ENCODE data around the gene TSPEAR.

Gene TSPEAR

DNA sequence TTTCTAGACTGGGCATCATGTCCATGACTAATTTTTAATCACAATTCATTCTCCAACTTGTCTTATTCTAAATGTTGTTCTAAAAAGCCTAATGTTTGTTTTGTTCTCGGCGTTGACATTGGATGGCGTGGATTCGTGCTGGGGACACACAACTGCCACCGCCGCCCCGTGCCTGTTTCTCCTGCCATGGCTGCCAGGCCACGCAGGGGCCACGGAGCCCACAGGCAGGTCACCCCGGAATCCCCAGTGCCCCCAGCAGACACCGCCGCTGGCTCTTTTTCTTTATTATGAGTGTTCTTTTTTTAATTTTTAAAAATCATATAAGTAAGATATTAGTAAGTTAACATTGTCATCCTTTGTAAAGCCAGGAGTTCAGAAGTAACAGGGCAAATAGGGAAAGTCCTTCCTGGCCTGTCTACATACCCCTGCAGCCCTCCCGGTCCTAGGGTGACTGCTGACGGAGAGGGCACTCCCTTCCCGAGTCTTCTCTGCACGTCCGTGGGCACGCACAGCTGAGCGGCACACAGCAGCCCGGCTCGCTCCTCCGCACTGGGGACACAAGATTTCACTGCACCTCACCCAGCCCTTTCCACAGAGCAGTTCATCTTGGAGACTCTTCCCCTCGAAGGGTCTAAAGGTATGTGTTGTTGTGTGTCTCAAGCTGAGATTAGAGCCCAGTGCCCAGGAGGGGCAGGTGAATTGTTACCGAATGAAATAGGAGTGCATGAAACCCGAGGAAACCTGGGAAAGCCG lies 203.5 kb downstream of the TSPEAR start:
- TF ChIP-seq TAF1 (IDR thresholded peaks at IDR 0.05; ENCODE audit: borderline replicate concordance, insufficient read depth, low read length) (no peak), POLR2AphosphoS5 (IDR thresholded peaks at IDR 0.05; ENCODE audit: low read depth, low read length) (no peak), SIN3A (IDR thresholded peaks at IDR 0.05; ENCODE audit: borderline replicate concordance, insufficient read depth, low read length) (no peak), FOXP2 (optimal IDR thresholded peaks at IDR 0.05; ENCODE audit: borderline replicate concordance, extremely low read depth, extremely low read length, insufficient read depth) (no peak)
- TF ChIP-seq, protein P1, sequence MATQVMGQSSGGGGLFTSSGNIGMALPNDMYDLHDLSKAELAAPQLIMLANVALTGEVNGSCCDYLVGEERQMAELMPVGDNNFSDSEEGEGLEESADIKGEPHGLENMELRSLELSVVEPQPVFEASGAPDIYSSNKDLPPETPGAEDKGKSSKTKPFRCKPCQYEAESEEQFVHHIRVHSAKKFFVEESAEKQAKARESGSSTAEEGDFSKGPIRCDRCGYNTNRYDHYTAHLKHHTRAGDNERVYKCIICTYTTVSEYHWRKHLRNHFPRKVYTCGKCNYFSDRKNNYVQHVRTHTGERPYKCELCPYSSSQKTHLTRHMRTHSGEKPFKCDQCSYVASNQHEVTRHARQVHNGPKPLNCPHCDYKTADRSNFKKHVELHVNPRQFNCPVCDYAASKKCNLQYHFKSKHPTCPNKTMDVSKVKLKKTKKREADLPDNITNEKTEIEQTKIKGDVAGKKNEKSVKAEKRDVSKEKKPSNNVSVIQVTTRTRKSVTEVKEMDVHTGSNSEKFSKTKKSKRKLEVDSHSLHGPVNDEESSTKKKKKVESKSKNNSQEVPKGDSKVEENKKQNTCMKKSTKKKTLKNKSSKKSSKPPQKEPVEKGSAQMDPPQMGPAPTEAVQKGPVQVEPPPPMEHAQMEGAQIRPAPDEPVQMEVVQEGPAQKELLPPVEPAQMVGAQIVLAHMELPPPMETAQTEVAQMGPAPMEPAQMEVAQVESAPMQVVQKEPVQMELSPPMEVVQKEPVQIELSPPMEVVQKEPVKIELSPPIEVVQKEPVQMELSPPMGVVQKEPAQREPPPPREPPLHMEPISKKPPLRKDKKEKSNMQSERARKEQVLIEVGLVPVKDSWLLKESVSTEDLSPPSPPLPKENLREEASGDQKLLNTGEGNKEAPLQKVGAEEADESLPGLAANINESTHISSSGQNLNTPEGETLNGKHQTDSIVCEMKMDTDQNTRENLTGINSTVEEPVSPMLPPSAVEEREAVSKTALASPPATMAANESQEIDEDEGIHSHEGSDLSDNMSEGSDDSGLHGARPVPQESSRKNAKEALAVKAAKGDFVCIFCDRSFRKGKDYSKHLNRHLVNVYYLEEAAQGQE (IDR thresholded peaks at IDR 0.05; ENCODE audit: insufficient read depth in 1 of 2, low read depth in 2 of 2, low read length in 2 of 2): no peak

DNA sequence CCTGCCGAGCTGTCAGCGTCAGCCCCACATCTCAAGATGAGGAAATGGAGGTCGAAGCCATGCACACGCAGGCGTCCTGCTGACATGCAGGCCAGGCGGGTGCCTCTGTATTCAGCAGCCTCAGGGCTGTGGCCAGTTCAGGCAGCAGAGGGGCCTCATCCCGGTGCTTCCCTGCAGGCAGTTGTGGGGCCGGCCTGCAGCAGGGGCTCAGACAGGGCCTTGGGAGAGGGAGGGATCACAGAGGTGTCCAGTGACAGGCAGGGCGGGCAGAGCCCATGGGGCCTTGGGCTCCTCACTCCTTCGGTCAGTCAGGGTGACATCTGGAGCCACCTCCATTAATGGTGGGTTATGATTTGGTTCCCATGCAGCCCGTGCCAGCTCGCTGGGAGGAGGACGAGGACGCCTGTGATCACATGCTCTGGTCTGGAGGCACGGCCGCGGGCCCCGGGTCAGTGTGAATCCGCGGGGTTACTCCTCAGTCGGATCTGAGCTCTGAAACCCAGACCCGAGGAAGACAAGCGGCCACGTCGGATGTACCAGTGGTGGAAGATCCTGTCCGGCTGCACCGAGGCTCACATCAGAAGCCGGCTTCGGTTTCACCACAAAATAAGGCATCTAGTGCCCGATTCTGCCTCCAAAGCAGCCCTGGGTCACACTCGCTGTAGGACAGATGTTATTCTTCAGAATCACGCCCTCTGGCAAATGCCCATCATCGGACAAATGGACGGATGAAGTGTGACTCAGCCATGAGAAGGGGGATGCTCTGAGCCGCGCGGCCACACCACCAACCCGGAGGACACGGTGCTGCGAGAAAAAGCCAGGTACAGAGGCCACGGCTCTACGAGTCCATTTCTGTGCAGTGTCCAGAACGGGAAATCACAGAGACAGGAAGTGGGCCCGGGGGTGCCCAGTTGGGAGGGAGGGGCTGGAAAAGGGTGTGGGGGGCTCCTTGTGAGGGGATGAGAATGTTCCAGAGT lies 204.8 kb downstream of the TSPEAR start:
- TF ChIP-seq FOXP2 (optimal IDR thresholded peaks at IDR 0.05; ENCODE audit: borderline replicate concordance, extremely low read depth, extremely low read length, insufficient read depth): no peak
- TF ChIP-seq POLR2AphosphoS5 (IDR thresholded peaks at IDR 0.05; ENCODE audit: low read depth, low read length): no peak
- TF ChIP-seq TAF1 (IDR thresholded peaks at IDR 0.05; ENCODE audit: borderline replicate concordance, insufficient read depth, low read length): no peak
- TF ChIP-seq, protein P1 (IDR thresholded peaks at IDR 0.05; ENCODE audit: insufficient read depth in 1 of 2, low read depth in 2 of 2, low read length in 2 of 2): no peak
- TF ChIP-seq SIN3A (IDR thresholded peaks at IDR 0.05; ENCODE audit: borderline replicate concordance, insufficient read depth, low read length): no peak

DNA sequence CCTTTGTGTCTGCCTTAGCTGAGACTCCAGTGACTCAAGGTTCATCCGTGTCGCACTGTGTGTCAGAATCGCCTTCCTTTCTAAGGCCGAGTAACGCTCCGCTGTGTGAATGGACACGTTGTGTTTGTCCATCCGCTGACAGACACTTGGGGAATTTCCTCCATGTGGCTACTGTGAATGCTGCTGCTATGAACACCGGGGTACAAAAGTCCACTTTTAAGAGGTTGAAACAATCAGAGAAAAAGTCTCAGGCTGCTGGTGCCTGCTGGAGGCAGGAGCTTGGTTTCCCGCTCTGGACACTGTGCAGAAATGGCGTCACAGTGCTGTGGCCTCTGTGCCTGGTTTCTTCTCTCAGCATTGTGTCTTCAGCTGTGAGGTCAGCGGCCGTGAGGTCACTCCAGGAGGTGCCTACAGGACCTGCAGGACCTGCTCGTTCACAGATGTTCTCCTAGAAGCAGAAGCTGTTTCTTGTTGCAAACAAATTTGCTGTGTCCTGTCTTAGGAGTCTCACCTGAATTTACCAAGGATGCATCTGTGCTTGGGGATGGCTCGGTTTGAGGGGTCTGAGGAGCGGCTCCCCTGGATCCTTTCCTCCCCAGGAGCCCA lies 205.6 kb downstream of the TSPEAR start:
- TF ChIP-seq, protein P1 (IDR thresholded peaks at IDR 0.05; ENCODE audit: insufficient read depth in 1 of 2, low read depth in 2 of 2, low read length in 2 of 2): no peak

GRCh38 chr21:44503901-44504399 lies 207.4 kb downstream of the TSPEAR start:
- no peak for TF ChIP-seq POLR2AphosphoS5 (IDR thresholded peaks at IDR 0.05; ENCODE audit: low read depth, low read length)

GRCh38 chr21:44502171-44502958 lies 209.0 kb downstream of the TSPEAR start:
- TF ChIP-seq POLR2AphosphoS5 (IDR thresholded peaks at IDR 0.05; ENCODE audit: low read depth, low read length): no peak
- no peak for TF ChIP-seq FOXP2 (optimal IDR thresholded peaks at IDR 0.05; ENCODE audit: borderline replicate concordance, extremely low read depth, extremely low read length, insufficient read depth)
- TF ChIP-seq, protein P1 (IDR thresholded peaks at IDR 0.05; ENCODE audit: insufficient read depth in 1 of 2, low read depth in 2 of 2, low read length in 2 of 2): no peak
- TF ChIP-seq TAF1 (IDR thresholded peaks at IDR 0.05; ENCODE audit: borderline replicate concordance, insufficient read depth, low read length): no peak
- TF ChIP-seq SIN3A (IDR thresholded peaks at IDR 0.05; ENCODE audit: borderline replicate concordance, insufficient read depth, low read length): no peak

Data from PFSK-1 (cell line).